HL-60 (cell line): ENCODE results near the gene NOD2.
A peak's percentile ranks its signal among the peaks of the same experiment; 100 is the strongest.

Source experiments
- DNase-seq, 2 experiments: peaks; one replicate each; pipeline ENCODE4 v3.0.0-alpha.2; 2010 to 2020; ENCODE audit warnings: low read depth in 1 of 2, low spot score in 1 of 2
- H3K27ac ChIP-seq: fragments of 250-450 bp; sonication (Bioruptor Pico); replicated peaks from 2 replicates; pipeline ENCODE4 v1.5.1; 2020; ENCODE audit warnings: mild to moderate bottlenecking, moderate library complexity
- H3K27me3 ChIP-seq: fragments of 250-450 bp; sonication (Bioruptor Pico); 2 replicates; pipeline ENCODE4 v1.5.1; 2021; ENCODE audit warnings: mild to moderate bottlenecking, moderate library complexity; ENCODE audit not compliant: insufficient read depth, poor library complexity, severe bottlenecking
- H3K4me3 ChIP-seq: replicated peaks from 2 replicates; pipeline ENCODE4 v1.5.1; 2011; ENCODE audit warnings: mild to moderate bottlenecking, control low read depth, low read length; ENCODE audit not compliant: insufficient read depth
- CTCF ChIP-seq: IDR thresholded peaks from one replicate; pipeline ENCODE4 v1.5.1; 2011; ENCODE audit warnings: low read length, control low read depth, inconsistent platforms; ENCODE audit not compliant: insufficient read depth
- GABPA ChIP-seq: IDR thresholded peaks from 2 replicates; pipeline ENCODE4 v1.6.1; 2012; ENCODE audit warnings: low read depth
- POLR2AphosphoS5 ChIP-seq: IDR thresholded peaks from 2 replicates; pipeline ENCODE4 v1.6.1; 2012; ENCODE audit warnings: low read depth
- SPI1 ChIP-seq: IDR thresholded peaks from 2 replicates; pipeline ENCODE4 v1.6.1; 2012; ENCODE audit warnings: low read depth, mild to moderate bottlenecking, borderline replicate concordance
- TF ChIP-seq, protein P1 (sequence below): IDR thresholded peaks from 2 replicates; pipeline ENCODE4 v1.6.1; 2012; ENCODE audit warnings: low read depth; ENCODE audit not compliant: insufficient replicate concordance

NOD2 gene

GRCh38 chr16:50751528-50751927 lies 58.1 kb downstream of the NOD2 start:
- DNase-seq = peak in 1 of 2 experiments; percentile 36
- H3K27me3 ChIP-seq = no peaks in the 10 kb centered on the region
- no peak overlapping the region for H3K27ac ChIP-seq
- TF ChIP-seq SPI1 (no peak), CTCF (no peak), GABPA (no peak), POLR2AphosphoS5 (no peak)
- TF ChIP-seq, protein P1, sequence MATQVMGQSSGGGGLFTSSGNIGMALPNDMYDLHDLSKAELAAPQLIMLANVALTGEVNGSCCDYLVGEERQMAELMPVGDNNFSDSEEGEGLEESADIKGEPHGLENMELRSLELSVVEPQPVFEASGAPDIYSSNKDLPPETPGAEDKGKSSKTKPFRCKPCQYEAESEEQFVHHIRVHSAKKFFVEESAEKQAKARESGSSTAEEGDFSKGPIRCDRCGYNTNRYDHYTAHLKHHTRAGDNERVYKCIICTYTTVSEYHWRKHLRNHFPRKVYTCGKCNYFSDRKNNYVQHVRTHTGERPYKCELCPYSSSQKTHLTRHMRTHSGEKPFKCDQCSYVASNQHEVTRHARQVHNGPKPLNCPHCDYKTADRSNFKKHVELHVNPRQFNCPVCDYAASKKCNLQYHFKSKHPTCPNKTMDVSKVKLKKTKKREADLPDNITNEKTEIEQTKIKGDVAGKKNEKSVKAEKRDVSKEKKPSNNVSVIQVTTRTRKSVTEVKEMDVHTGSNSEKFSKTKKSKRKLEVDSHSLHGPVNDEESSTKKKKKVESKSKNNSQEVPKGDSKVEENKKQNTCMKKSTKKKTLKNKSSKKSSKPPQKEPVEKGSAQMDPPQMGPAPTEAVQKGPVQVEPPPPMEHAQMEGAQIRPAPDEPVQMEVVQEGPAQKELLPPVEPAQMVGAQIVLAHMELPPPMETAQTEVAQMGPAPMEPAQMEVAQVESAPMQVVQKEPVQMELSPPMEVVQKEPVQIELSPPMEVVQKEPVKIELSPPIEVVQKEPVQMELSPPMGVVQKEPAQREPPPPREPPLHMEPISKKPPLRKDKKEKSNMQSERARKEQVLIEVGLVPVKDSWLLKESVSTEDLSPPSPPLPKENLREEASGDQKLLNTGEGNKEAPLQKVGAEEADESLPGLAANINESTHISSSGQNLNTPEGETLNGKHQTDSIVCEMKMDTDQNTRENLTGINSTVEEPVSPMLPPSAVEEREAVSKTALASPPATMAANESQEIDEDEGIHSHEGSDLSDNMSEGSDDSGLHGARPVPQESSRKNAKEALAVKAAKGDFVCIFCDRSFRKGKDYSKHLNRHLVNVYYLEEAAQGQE = no peak
- no peak overlapping the region for H3K4me3 ChIP-seq

DNA sequence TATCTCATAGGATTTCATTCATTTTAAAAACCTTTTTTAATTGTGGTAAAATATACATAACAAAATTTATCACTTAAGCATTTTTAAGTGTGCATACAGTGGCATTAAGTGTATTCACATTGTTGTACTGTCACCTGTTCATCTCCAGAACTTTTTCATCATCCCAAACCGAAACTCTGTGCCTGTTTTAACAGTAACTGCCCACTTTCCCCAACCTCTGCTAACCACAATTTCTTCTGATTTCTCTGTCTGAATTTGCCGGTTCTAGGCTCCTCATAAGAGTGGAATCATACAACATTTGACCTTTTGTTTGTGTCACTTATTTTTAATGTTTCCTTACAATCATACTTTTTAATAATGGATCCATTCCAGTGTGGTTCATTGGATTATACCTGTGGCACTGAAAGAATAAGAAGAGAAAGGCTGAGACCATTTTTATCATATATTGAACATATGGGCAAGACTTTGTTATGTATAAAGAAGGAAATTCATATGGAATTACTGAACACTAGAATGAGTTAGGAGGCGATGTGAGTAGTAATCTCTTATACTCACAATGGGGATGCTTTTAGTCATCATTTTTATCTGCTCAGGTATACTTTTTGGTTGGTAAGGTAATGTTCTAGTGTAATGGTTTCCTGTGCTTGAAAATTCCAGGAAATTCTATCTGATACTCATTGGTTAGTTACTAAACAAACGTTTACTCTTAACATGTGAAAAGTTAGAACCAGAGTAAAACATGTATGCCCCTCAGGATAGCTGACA lies 59.2 kb downstream of the NOD2 start:
- no peak for DNase-seq
- Histone ChIP-seq H3K4me3 (no peak overlapping the region), H3K27ac (no peak overlapping the region), H3K27me3 (no peaks in the 10 kb centered on the region)
- TF ChIP-seq SPI1 (no peak), GABPA (no peak), POLR2AphosphoS5 (no peak), CTCF (no peak)
- TF ChIP-seq, protein P1 = no peak

DNA sequence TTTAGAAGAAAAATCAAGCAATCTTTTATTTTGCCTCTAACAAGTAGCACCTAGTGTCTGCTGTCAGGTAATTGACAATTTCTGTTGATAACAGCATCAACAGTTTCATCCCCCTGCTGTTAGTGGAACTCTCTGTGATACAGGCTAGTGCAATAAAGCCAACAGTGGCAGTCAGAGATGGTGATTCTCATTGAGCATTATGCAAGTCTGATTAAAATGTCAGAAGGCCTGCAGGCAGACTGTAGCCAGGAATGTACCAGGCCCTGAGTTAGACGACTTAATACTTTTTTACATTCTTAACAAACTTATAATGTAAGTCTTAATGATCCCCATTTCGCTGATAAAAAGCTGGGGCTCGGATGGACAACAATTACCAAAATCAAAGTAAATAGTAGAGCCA lies 63.1 kb downstream of the NOD2 start:
- Histone ChIP-seq H3K4me3 (no peak overlapping the region), H3K27me3 (no peaks in the 10 kb centered on the region), H3K27ac (no peak overlapping the region)
- no peak for TF ChIP-seq GABPA
- no peak for TF ChIP-seq SPI1
- no peak for TF ChIP-seq CTCF
- TF ChIP-seq, protein P1 = no peak
- TF ChIP-seq POLR2AphosphoS5 = no peak
- DNase-seq = no peak
